H1 (cell line): ENCODE results near the gene ZC3H8. TPM values are rescaled to one million over a fixed set of nuclear protein-coding genes. Genes with fewer than 3 reads are reported as not detected.

Source experiments
- ATF3 ChIP-seq: IDR thresholded peaks from 2 replicates; pipeline ENCODE4 v1.6.1; 2011; ENCODE audit warnings: low read depth, mild to moderate bottlenecking, low read length; ENCODE audit not compliant: insufficient read depth
- GABPA ChIP-seq: IDR thresholded peaks from 2 replicates; pipeline ENCODE4 v1.6.1; 2011; ENCODE audit warnings: mild to moderate bottlenecking, low read length, moderate library complexity, borderline replicate concordance; ENCODE audit not compliant: insufficient read depth
- JUND ChIP-seq: IDR thresholded peaks from 2 replicates; pipeline ENCODE4 v1.6.1; 2011; ENCODE audit warnings: mild to moderate bottlenecking, improper control_type of control experiment, low read length
- RAD21 ChIP-seq, 2 experiments: IDR thresholded peaks in 1 of 2; conservative IDR thresholded peaks in 1 of 2; 2 replicates each; pipeline ENCODE4 v1.6.1; 2011; ENCODE audit warnings: low read depth in 2 of 2, low read length in 2 of 2, improper control_type of control experiment in 1 of 2, inconsistent platforms in 1 of 2, mild to moderate bottlenecking in 1 of 2, moderate library complexity in 1 of 2
- RBBP5 ChIP-seq: IDR thresholded peaks from 2 replicates; pipeline ENCODE4 v1.7.1; 2012; ENCODE audit warnings: low read depth, mild to moderate bottlenecking, inconsistent platforms, low read length, moderate library complexity, borderline replicate concordance
- SRF ChIP-seq: IDR thresholded peaks from 2 replicates; pipeline ENCODE4 v1.6.1; 2011; ENCODE audit warnings: mild to moderate bottlenecking, low read depth, low read length, moderate library complexity
- polyA plus RNA-seq, 7 experiments: library from polyadenylated mRNA; depleted of rRNA in 3 of 7; stranded (reverse) in 5 of 7; unstranded in 2 of 7; fragments of >200 nt in 5 of 7; fragments of 200-250 nt in 2 of 7; gene quantifications; 1 replicate in 5 of 7; 2 replicates in 1 of 7; 4 replicates in 1 of 7; pipeline versions ENCODE4 v1.2.1 to v1.2.3, GENCODE V29; 2011 to 2013; ENCODE audit warnings: missing spikeins in 2 of 7, mixed read lengths in 2 of 7
- total RNA-seq: library from RNA; stranded (reverse); fragmentation: NEBNext Ultra II Directional; extraction: Animal tissue kit (Norgen Biotek cat#: 25700); gene quantifications from 2 replicates; pipeline ENCODE4 v1.2.1, GENCODE V29; 2021

Gene ZC3H8
- total and polyA plus RNA-seq, 2 of the 8 experiments (the other 6 are each of a cell fraction or from before 2014, with no cell fraction given), result 1.9 to 7.1 TPM

GRCh38 chr2:112262876-112263275, 8.0 kb upstream of the ZC3H8 start (continued):
- TF ChIP-seq RAD21 (IDR thresholded peaks at IDR 0.05 in 1 of 2, conservative IDR thresholded peaks at IDR 0.05 in 1 of 2; ENCODE audit: low read depth in 2 of 2, low read length in 2 of 2) (no peak), SRF (no peak), JUND (no peak), GABPA (no peak), RBBP5 (no peak), ATF3 (no peak)
- TF ChIP-seq, all 59 proteins: peak for 0
